H1 (cell line): ENCODE data around the gene SNAPC2. TPM values are rescaled to one million over a fixed set of nuclear protein-coding genes. Genes with fewer than 3 reads are reported as not detected.

Experiments
- CTCF ChIA-PET: fragments of 300-600 bp; sonication (Branson Sonifier 250); formaldehyde crosslinking; loops from one replicate; lab custom pipeline; 2021; ENCODE audit not compliant: partially characterized antibody; lab: Charles Lee
- POLR2A ChIA-PET: fragments of 300-600 bp; sonication (Branson Sonifier 250); formaldehyde crosslinking; loops from one replicate; lab custom pipeline; 2021; ENCODE audit warnings: inconsistent platforms; ENCODE audit not compliant: partially characterized antibody; lab: Charles Lee
- DNase-seq, 2 experiments: peaks; one replicate each; pipeline versions ENCODE4 v3.0.0 to v3.0.0-alpha.2; 2010 to 2022; ENCODE audit warnings: low spot score in 2 of 2, low read depth in 1 of 2, mixed read lengths in 1 of 2
- FAIRE-seq: peaks from 2 replicates; lab custom pipeline; 2011; peaks lifted over from hg19 to GRCh38; lab: Jason Lieb, UNC
- H2AFZ ChIP-seq: 2 replicates; pipeline ENCODE4 v1.8.1; 2012; ENCODE audit warnings: low read length, inconsistent platforms
- H2AK5ac ChIP-seq: 2 replicates; pipeline ENCODE4 v1.6.1; 2013; ENCODE audit warnings: low read depth, low read length
- H2BK120ac ChIP-seq: replicated peaks from 2 replicates; pipeline ENCODE3; 2013; ENCODE audit warnings: low read depth, low read length, inconsistent platforms
- H2BK12ac ChIP-seq: 2 replicates; pipeline ENCODE4 v1.6.1; 2013; ENCODE audit warnings: low read depth, low read length
- H2BK15ac ChIP-seq: 2 replicates; pipeline ENCODE4 v1.6.1; 2013; ENCODE audit warnings: low read length
- H2BK20ac ChIP-seq: 2 replicates; pipeline ENCODE4 v1.6.1; 2013; ENCODE audit warnings: low read length
- H2BK5ac ChIP-seq: 2 replicates; pipeline ENCODE4 v1.6.1; 2013; ENCODE audit warnings: low read depth, low read length
- H3K14ac ChIP-seq: 2 replicates; pipeline ENCODE4 v1.6.1; 2013; ENCODE audit warnings: inconsistent platforms; ENCODE audit not compliant: insufficient read length
- H3K18ac ChIP-seq: 2 replicates; pipeline ENCODE4 v1.6.1; 2013; ENCODE audit warnings: low read length; ENCODE audit errors: extremely low read depth
- H3K23ac ChIP-seq: 2 replicates; pipeline ENCODE4 v1.6.1; 2013; ENCODE audit warnings: inconsistent platforms; ENCODE audit not compliant: insufficient read length
- H3K23me2 ChIP-seq: 2 replicates; pipeline ENCODE4 v1.6.1; 2013; ENCODE audit warnings: low read depth, low read length
- H3K27ac ChIP-seq: 2 replicates; pipeline ENCODE4 v1.6.1; 2011; ENCODE audit warnings: low read depth, low read length, inconsistent platforms
- H3K27me3 ChIP-seq, 4 experiments: replicated peaks in 1 of 4; 1 replicate in 1 of 4; 2 replicates in 3 of 4; pipeline versions ENCODE4 v1.6.1 to v1.8.1; 2011 to 2013; ENCODE audit warnings: low read length in 3 of 4, mild to moderate bottlenecking in 3 of 4, inconsistent platforms in 2 of 4, mixed read lengths in 2 of 4, moderate library complexity in 1 of 4; ENCODE audit not compliant: control insufficient read depth in 3 of 4, insufficient read depth in 3 of 4; ENCODE audit errors: extremely low read depth in 1 of 4
- H3K36me3 ChIP-seq, 4 experiments: 2 replicates each; pipeline versions ENCODE4 v1.6.1 to v1.8.1; 2011 to 2013; ENCODE audit warnings: mild to moderate bottlenecking in 4 of 4, low read length in 3 of 4, moderate library complexity in 2 of 4, control low read depth in 1 of 4, inconsistent platforms in 1 of 4; ENCODE audit not compliant: insufficient read depth in 4 of 4, control insufficient read depth in 2 of 4
- H3K4ac ChIP-seq: replicated peaks from 2 replicates; pipeline ENCODE3; 2013; ENCODE audit warnings: low read length, low read depth, mixed read lengths, inconsistent platforms; ENCODE audit not compliant: insufficient read length
- H3K4me1 ChIP-seq, 4 experiments: replicated peaks in 1 of 4; 1 replicate in 1 of 4; 2 replicates in 3 of 4; pipeline versions ENCODE4 v1.6.1 to v1.8.1; 2011 to 2013; ENCODE audit warnings: low read length in 3 of 4, inconsistent platforms in 2 of 4, mixed read lengths in 1 of 4; ENCODE audit not compliant: insufficient read depth in 4 of 4, control insufficient read depth in 3 of 4
- H3K4me2 ChIP-seq, 2 experiments: 2 replicates each; pipeline versions ENCODE4 v1.6.1 to v1.8.1; 2011 to 2013; ENCODE audit warnings: low read depth in 2 of 2, low read length in 2 of 2, control low read depth in 1 of 2, inconsistent platforms in 1 of 2, mild to moderate bottlenecking in 1 of 2; ENCODE audit not compliant: insufficient read depth in 1 of 2
- H3K4me3 ChIP-seq, 4 experiments: fragments of 200-600, 300-600 bp in 1 of 4; sonication (generic), shearing (Covaris generic), sonication (Bioruptor Twin) in 1 of 4; 2 replicates each; pipeline versions ENCODE4 v1.5.1 to v1.8.1; 2011 to 2016; ENCODE audit warnings: low read length in 4 of 4, low read depth in 3 of 4, control low read depth in 2 of 4, inconsistent platforms in 2 of 4, mild to moderate bottlenecking in 2 of 4, mixed read lengths in 1 of 4, moderate library complexity in 1 of 4; ENCODE audit not compliant: insufficient read depth in 2 of 4; ENCODE audit errors: extremely low read depth in 1 of 4
- H3K56ac ChIP-seq: replicated peaks from 2 replicates; pipeline ENCODE3; 2013; ENCODE audit warnings: low read depth, mild to moderate bottlenecking, mixed read lengths, low read length, inconsistent platforms; ENCODE audit not compliant: insufficient read length
- H3K79me1 ChIP-seq: 2 replicates; pipeline ENCODE4 v1.6.1; 2013; ENCODE audit warnings: low read depth, low read length, control low read depth
- H3K79me2 ChIP-seq, 2 experiments: 2 replicates each; pipeline versions ENCODE4 v1.6.1 to v1.8.1; 2012 to 2013; ENCODE audit warnings: low read length in 2 of 2, mild to moderate bottlenecking in 2 of 2, inconsistent platforms in 1 of 2; ENCODE audit not compliant: insufficient read depth in 2 of 2, control insufficient read depth in 1 of 2
- H3K9ac ChIP-seq, 4 experiments: replicated peaks in 1 of 4; 1 replicate in 1 of 4; 2 replicates in 3 of 4; pipeline versions ENCODE4 v1.6.1 to v1.8.1; 2011 to 2013; ENCODE audit warnings: low read depth in 3 of 4, low read length in 3 of 4, control low read depth in 2 of 4, mild to moderate bottlenecking in 2 of 4, moderate library complexity in 2 of 4, inconsistent platforms in 1 of 4; ENCODE audit errors: extremely low read depth in 1 of 4
- H3K9me3 ChIP-seq, 2 experiments: 2 replicates each; pipeline versions ENCODE4 v1.6.1 to v1.8.1; 2012 to 2013; ENCODE audit warnings: mild to moderate bottlenecking in 2 of 2, moderate library complexity in 2 of 2, control low read depth in 1 of 2, inconsistent platforms in 1 of 2, low read depth in 1 of 2, low read length in 1 of 2, mixed read lengths in 1 of 2; ENCODE audit not compliant: insufficient read depth in 2 of 2
- H4K20me1 ChIP-seq, 2 experiments: replicated peaks in 1 of 2; 2 replicates each; pipeline versions ENCODE3 to v1.8.1; 2011 to 2013; ENCODE audit warnings: inconsistent platforms in 2 of 2, low read length in 2 of 2, mild to moderate bottlenecking in 1 of 2; ENCODE audit not compliant: insufficient read depth in 2 of 2, control insufficient read depth in 1 of 2
- H4K5ac ChIP-seq: 2 replicates; pipeline ENCODE4 v1.6.1; 2013; ENCODE audit warnings: low read length, low read depth, mixed read lengths, inconsistent platforms; ENCODE audit not compliant: insufficient read length
- H4K8ac ChIP-seq: 2 replicates; pipeline ENCODE4 v1.8.0; 2013; ENCODE audit warnings: mild to moderate bottlenecking, moderate library complexity, low read length, inconsistent platforms; ENCODE audit not compliant: insufficient read depth; ENCODE audit errors: extremely low read depth
- H4K91ac ChIP-seq: replicated peaks from 2 replicates; pipeline ENCODE3; 2013; ENCODE audit warnings: low read length, mixed read lengths, inconsistent platforms; ENCODE audit not compliant: insufficient read length
- ATF2 ChIP-seq: IDR thresholded peaks from 2 replicates; pipeline ENCODE4 v1.6.1; 2012; ENCODE audit warnings: low read length, inconsistent platforms
- BACH1 ChIP-seq: IDR thresholded peaks from 2 replicates; pipeline ENCODE4 v1.6.1; 2012; ENCODE audit warnings: low read length, improper control_type of control experiment
- CTBP2 ChIP-seq: IDR thresholded peaks from 2 replicates; pipeline ENCODE4 v1.7.0; 2011; ENCODE audit warnings: borderline replicate concordance, mild to moderate bottlenecking, moderate library complexity, mixed read lengths, low read length; ENCODE audit not compliant: insufficient read depth, insufficient read length
- CTCF ChIP-seq, 3 experiments: IDR thresholded peaks; 1 replicate in 2 of 3; 2 replicates in 1 of 3; pipeline versions ENCODE4 v1.5.1 to v1.6.1; 2011; ENCODE audit warnings: low read length in 3 of 3, mild to moderate bottlenecking in 3 of 3, inconsistent platforms in 2 of 3, low read depth in 1 of 3, moderate library complexity in 1 of 3; ENCODE audit not compliant: insufficient read depth in 1 of 3; ENCODE audit errors: control extremely low read depth in 1 of 3
- GTF2F1 ChIP-seq: IDR thresholded peaks from 2 replicates; pipeline ENCODE4 v1.6.1; 2012; ENCODE audit warnings: low read depth, low read length, improper control_type of control experiment, borderline replicate concordance
- NRF1 ChIP-seq: IDR thresholded peaks from 2 replicates; pipeline ENCODE4 v1.6.1; 2011; ENCODE audit warnings: mild to moderate bottlenecking, low read depth, low read length, improper control_type of control experiment
- POLR2AphosphoS5 ChIP-seq: IDR thresholded peaks from 2 replicates; pipeline ENCODE4 v1.6.1; 2011; ENCODE audit warnings: low read depth, low read length
- SIX5 ChIP-seq: IDR thresholded peaks from 2 replicates; pipeline ENCODE4 v1.6.1; 2011; ENCODE audit warnings: mild to moderate bottlenecking, low read depth, low read length
- SP4 ChIP-seq: IDR thresholded peaks from 2 replicates; pipeline ENCODE4 v1.6.1; 2012; ENCODE audit warnings: low read length, inconsistent platforms
- SRF ChIP-seq: IDR thresholded peaks from 2 replicates; pipeline ENCODE4 v1.6.1; 2011; ENCODE audit warnings: mild to moderate bottlenecking, low read depth, low read length, moderate library complexity
- WGBS, 2 experiments: shearing (Covaris generic) in 1 of 2; methylation state at CpG; one replicate each; pipeline versions ENCODE4 v1.1.6 to v1.1.7; 2013 to 2015; ENCODE audit warnings: low lambda C conversion rate in 2 of 2, mixed read lengths in 2 of 2, inconsistent platforms in 1 of 2, low coverage in 1 of 2, missing lambda C conversion rate in 1 of 2; ENCODE audit not compliant: insufficient replicate concordance in 2 of 2, insufficient coverage in 1 of 2, insufficient read length in 1 of 2; ENCODE audit errors: extremely low coverage in 1 of 2, missing lambda C conversion rate in 1 of 2; 5-methylcytosine and 5-hydroxymethylcytosine counted together
- polyA plus RNA-seq, 7 experiments: library from polyadenylated mRNA; depleted of rRNA in 3 of 7; stranded (reverse) in 5 of 7; unstranded in 2 of 7; fragments of >200 nt in 5 of 7; fragments of 200-250 nt in 2 of 7; gene quantifications; 1 replicate in 5 of 7; 2 replicates in 1 of 7; 4 replicates in 1 of 7; pipeline versions ENCODE4 v1.2.1 to v1.2.3, GENCODE V29; 2011 to 2013; ENCODE audit warnings: missing spikeins in 2 of 7, mixed read lengths in 2 of 7
- total RNA-seq: library from RNA; stranded (reverse); fragmentation: NEBNext Ultra II Directional; extraction: Animal tissue kit (Norgen Biotek cat#: 25700); gene quantifications from 2 replicates; pipeline ENCODE4 v1.2.1, GENCODE V29; 2021

SNAPC2 gene
- total and polyA plus RNA-seq, 2 of the 8 experiments (the other 6 are each of a cell fraction or from before 2014, with no cell fraction given): 18.2 to 20.3 TPM

- Histone ChIP-seq H2AFZ (no peak overlapping the region), H2AK5ac (no peak overlapping the region), H2BK120ac (no peak overlapping the region), H2BK12ac (no peak overlapping the region), H4K5ac (no peak overlapping the region), H3K36me3 (no peaks in the 10 kb centered on the region), H3K4me1 (peaks cover 0 to 2% (median 0%) of the 10 kb centered on the region in 4 experiments; a peak in 2 of 7 replicates), H3K4me2 (no peak overlapping the region), H3K27me3 (no peaks in the 10 kb centered on the region), H3K23me2 (peaks cover 3% of the 10 kb centered on the region; the same call in 1 of the 2 replicates), H3K56ac (no peak overlapping the region), H3K4ac (no peak overlapping the region), H4K20me1 (peaks cover 2 to 3% of the 10 kb centered on the region in 2 experiments), H4K8ac (no peak overlapping the region), H2BK5ac (no peak overlapping the region), H3K79me1 (peaks cover 2% of the 10 kb centered on the region; the same call in 1 of the 2 replicates), H3K4me3 (no peak overlapping the region), H3K23ac (no peak overlapping the region), H3K9ac (no peak overlapping the region), H2BK20ac (no peak overlapping the region), H3K9me3 (no peaks in the 10 kb centered on the region), H4K91ac (no peak overlapping the region), H3K27ac (no peak overlapping the region), H2BK15ac (no peak overlapping the region), H3K14ac (no peak overlapping the region), H3K18ac (no peak overlapping the region), H3K79me2 (peaks cover 0 to 6% of the 10 kb centered on the region in 2 experiments; a peak in 3 of 4 replicates)
- DNase-seq: no peak
- WGBS, 2 experiments: 87% methylated on average over 4 of the region's 4 CpGs; no CpG with 5 or more reads in 1 of the 2 experiments
- CTCF ChIA-PET: interaction anchor here (1.0 to 3.2 kb wide), 5 partner anchors 9 to 306 kb away, joined by 3 to 8 read pairs (median 4); no protein-coding TSS in a partner anchor
- POLR2A ChIA-PET: interaction anchor here (0.6 to 13.5 kb wide), 3 partner anchors 8 to 171 kb away, joined by 3 to 205 read pairs (median 5); partner anchors contain the start of gene CTXN1
- no peak for FAIRE-seq
- no peak for TF ChIP-seq NRF1
- TF ChIP-seq SIX5: no peak
- TF ChIP-seq CTBP2: no peak
- TF ChIP-seq GTF2F1: no peak
- TF ChIP-seq SP4: no peak
- no peak for TF ChIP-seq BACH1
- TF ChIP-seq POLR2AphosphoS5: no peak
- no peak for TF ChIP-seq SRF
- TF ChIP-seq CTCF (IDR thresholded peaks at IDR 0.05; ENCODE audit: control extremely low read depth in 1 of 3, insufficient read depth in 1 of 3, low read depth in 1 of 3, low read length in 3 of 3): no peak
- TF ChIP-seq ATF2: no peak
Measured at GRCh38 chr19:7947939-7948338, 27.8 kb downstream of the SNAPC2 start.
